ENCODE data around the gene MUC12.

MUC12 gene

DNA sequence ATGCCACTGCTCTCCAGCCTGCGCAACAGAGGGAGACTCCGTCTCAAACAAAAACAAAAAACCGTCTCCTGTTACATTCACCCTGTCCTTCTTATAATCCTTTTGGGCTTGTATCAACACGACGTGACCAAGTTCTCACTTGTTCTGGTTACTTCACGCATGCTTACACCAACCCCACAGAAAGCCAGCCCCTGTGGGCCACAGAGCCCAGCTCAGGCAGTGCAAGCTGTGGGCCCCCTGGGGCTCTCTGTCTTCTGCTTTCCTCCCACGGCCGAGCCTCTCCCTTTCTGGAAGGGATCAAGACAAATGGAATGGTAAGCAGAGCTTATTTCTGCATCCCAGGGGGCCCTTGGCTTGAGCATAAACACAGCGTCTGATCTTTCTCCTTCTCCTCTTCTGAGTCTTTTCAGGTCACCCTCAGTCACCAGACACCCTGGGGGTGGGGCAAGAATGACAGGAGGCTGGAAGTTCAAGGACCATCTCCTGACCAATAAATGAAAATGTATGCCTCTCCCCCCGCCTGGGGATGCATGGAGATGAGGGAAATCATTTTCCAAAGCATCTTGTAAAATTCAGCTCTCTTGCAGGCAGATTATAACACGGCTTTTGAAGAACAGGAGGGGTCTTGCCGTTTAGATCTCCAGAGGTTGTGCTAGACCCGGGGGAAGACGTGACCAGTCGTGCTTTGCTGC lies 96.9 kb downstream of the MUC12 start:
- TF ChIP-seq, protein P1, sequence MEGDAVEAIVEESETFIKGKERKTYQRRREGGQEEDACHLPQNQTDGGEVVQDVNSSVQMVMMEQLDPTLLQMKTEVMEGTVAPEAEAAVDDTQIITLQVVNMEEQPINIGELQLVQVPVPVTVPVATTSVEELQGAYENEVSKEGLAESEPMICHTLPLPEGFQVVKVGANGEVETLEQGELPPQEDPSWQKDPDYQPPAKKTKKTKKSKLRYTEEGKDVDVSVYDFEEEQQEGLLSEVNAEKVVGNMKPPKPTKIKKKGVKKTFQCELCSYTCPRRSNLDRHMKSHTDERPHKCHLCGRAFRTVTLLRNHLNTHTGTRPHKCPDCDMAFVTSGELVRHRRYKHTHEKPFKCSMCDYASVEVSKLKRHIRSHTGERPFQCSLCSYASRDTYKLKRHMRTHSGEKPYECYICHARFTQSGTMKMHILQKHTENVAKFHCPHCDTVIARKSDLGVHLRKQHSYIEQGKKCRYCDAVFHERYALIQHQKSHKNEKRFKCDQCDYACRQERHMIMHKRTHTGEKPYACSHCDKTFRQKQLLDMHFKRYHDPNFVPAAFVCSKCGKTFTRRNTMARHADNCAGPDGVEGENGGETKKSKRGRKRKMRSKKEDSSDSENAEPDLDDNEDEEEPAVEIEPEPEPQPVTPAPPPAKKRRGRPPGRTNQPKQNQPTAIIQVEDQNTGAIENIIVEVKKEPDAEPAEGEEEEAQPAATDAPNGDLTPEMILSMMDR (conservative IDR thresholded peaks at IDR 0.05; ENCODE audit: low read length) = no peak
- no peak overlapping the region for H3K4me3 ChIP-seq (ENCODE audit: low read length)
- DNase-seq (ENCODE audit: low read depth) = no peak

DNA sequence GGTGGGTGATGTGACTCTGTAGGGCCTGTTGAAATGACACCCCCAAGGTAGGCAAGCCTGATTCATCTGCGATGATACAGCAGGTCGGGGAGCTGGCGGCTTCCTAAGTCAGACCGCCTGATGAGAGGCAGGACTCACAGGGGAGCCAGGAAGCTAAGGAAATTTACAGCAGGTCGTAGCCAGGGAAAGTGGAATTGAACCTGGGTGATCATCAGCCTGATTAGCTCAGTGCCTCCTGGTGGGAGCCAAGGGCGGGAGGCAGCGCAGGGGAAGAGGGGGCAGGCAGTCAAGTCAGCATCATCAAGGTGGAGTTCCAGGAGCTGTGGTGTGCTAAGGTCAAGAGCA lies 97.4 kb downstream of the MUC12 start:
- TF ChIP-seq, protein P1 (conservative IDR thresholded peaks at IDR 0.05; ENCODE audit: low read length) = no peak
- no peak for DNase-seq (ENCODE audit: low read depth)
- H3K4me3 ChIP-seq (ENCODE audit: low read length) = no peak overlapping the region

DNA sequence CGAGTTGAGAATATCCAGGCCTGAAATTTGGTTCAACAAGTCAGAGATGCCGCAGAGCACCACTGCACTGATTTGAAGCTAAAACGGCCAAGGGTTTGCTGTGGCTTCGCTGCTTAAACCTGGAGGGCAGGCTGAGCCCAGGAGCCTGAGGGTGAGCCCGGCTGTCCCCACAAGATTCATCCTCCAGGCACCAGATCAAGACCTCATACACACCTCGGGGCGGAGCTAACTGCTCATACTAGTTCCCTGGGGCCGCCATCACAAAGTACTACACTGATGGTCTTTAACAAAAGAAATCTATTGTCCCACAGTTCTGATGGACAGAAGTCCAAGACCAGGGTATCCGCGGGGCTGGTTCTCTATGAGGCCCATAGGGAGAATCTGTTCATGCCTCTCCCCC lies 99.0 kb downstream of the MUC12 start:
- no peak overlapping the region for H3K4me3 ChIP-seq (ENCODE audit: low read length)
- TF ChIP-seq, protein P1 (conservative IDR thresholded peaks at IDR 0.05; ENCODE audit: low read length) = no peak
- DNase-seq (ENCODE audit: low read depth) = no peak
